ENCODE measurements around the gene LRRC31.

- TF ChIP-seq CTCF (conservative IDR thresholded peaks at IDR 0.05; ENCODE audit: low read depth, low read length) (no peak), EZH2 (IDR thresholded peaks at IDR 0.05; ENCODE audit: borderline replicate concordance, low read depth, low read length, poor library complexity, severe bottlenecking) (no peak)
Measured at GRCh38 chr3:169871129-169871886, 1.6 kb upstream of the LRRC31 start.

Measured in A673 (cell line).